ENCODE results near the gene RASGRP3. TPM values are rescaled to one million over a fixed set of nuclear protein-coding genes. Genes with fewer than 3 reads are reported as not detected.
A peak's percentile ranks its signal among the peaks of the same experiment; 100 is the strongest.

Gene RASGRP3
- polyA plus RNA-seq, 1 of the 3 experiments (the other 2 are of a cell fraction) = 72.5 TPM

- DNase-seq = no peak
- ChIA-PET CTCF (no interaction called here), POLR2A (no interaction called here)
- Histone ChIP-seq H3K27ac (ENCODE audit: low read depth in 2 of 2, low read length in 1 of 2) (peak overlapping the region in 1 of 2 experiments; percentile 19; a peak in 1 of 4 replicates), H3K79me2 (ENCODE audit: insufficient read depth) (peaks cover 16% of the 10 kb centered on the region; the same call in 1 of the 2 replicates), H3K4me2 (no peak overlapping the region), H3K9ac (no peak overlapping the region), H2AFZ (ENCODE audit: low read depth) (no peak overlapping the region), H3K4me1 (ENCODE audit: control insufficient read depth in 1 of 2, insufficient read depth in 2 of 2, low read depth in 1 of 2, low read length in 1 of 2) (no peaks in the 10 kb centered on the region; a peak in 1 of 4 replicates), H3K9me3 (no peaks in the 10 kb centered on the region), H3K36me3 (replicated peaks in 1 of 2; ENCODE audit: control insufficient read depth in 1 of 2, insufficient read depth in 2 of 2, low read length in 1 of 2) (peaks cover 80 to 90% of the 10 kb centered on the region in 2 experiments), H3K9me2 (no peaks in the 10 kb centered on the region), H3K27me3 (ENCODE audit: insufficient read depth) (no peaks in the 10 kb centered on the region), H4K20me1 (ENCODE audit: insufficient read depth) (no peaks in the 10 kb centered on the region), H3K4me3 (ENCODE audit: low read depth in 2 of 2, low read length in 1 of 2) (no peak overlapping the region), H3F3A (replicated peaks; ENCODE audit: insufficient read depth) (peaks cover 7% of the 10 kb centered on the region)
- no peak for TF ChIP-seq YY1 (IDR thresholded peaks at IDR 0.05; ENCODE audit: low read depth)
- TF ChIP-seq MEF2A (IDR thresholded peaks at IDR 0.05; ENCODE audit: borderline replicate concordance, low read depth) = no peak
- TF ChIP-seq USF2 (IDR thresholded peaks at IDR 0.05; ENCODE audit: borderline replicate concordance, low read depth, low read length) = no peak
- TF ChIP-seq TAF1 (IDR thresholded peaks at IDR 0.05; ENCODE audit: borderline replicate concordance, low read depth, low read length) = no peak
- TF ChIP-seq PBX3 (IDR thresholded peaks at IDR 0.05) = no peak
- TF ChIP-seq CHD2 (IDR thresholded peaks at IDR 0.05; ENCODE audit: low read length, partially characterized antibody) = no peak
- no peak for TF ChIP-seq EP300 (IDR thresholded peaks at IDR 0.05; ENCODE audit: borderline replicate concordance in 1 of 2, low read depth in 1 of 2, low read length in 1 of 2)
- TF ChIP-seq RAD21 (IDR thresholded peaks at IDR 0.05; ENCODE audit: low read length) = no peak
- no peak for TF ChIP-seq RXRA (IDR thresholded peaks at IDR 0.05; ENCODE audit: borderline replicate concordance, low read depth)
- no peak for TF ChIP-seq TCF12 (IDR thresholded peaks at IDR 0.05)
- TF ChIP-seq CTCF (IDR thresholded peaks at IDR 0.05) = no peak
- no peak for TF ChIP-seq RFX5 (IDR thresholded peaks at IDR 0.05; ENCODE audit: low read length)
- 43% methylated on average over 1 of the region's 1 CpG for WGBS (ENCODE audit: low lambda C conversion rate)
Measured at GRCh38 chr2:33589444-33589843, 113.0 kb downstream of the RASGRP3 start.

GRCh38 chr2:33595385-33595784 lies 118.9 kb downstream of the RASGRP3 start:
- H3K9ac ChIP-seq = no peak overlapping the region
- no peak for DNase-seq
- H3K4me1 ChIP-seq (ENCODE audit: control insufficient read depth in 1 of 2, insufficient read depth in 2 of 2, low read depth in 1 of 2, low read length in 1 of 2) = peaks cover 0 to 15% of the 10 kb centered on the region in 2 experiments; a peak in 2 of 4 replicates
- no peak overlapping the region for H2AFZ ChIP-seq (ENCODE audit: low read depth)
- peaks cover 42 to 46% of the 10 kb centered on the region in 2 experiments for H3K36me3 ChIP-seq (replicated peaks in 1 of 2; ENCODE audit: control insufficient read depth in 1 of 2, insufficient read depth in 2 of 2, low read length in 1 of 2)
- 88% methylated on average over 3 of the region's 3 CpGs for WGBS (ENCODE audit: low lambda C conversion rate)
- H3K4me3 ChIP-seq (ENCODE audit: low read depth in 2 of 2, low read length in 1 of 2) = no peak overlapping the region
- peaks cover 58% of the 10 kb centered on the region for H3K79me2 ChIP-seq (ENCODE audit: insufficient read depth)
- CTCF ChIA-PET = interaction anchor here (1.1 to 5.4 kb wide), 3 partner anchors 11 to 16 kb away, joined by 3 to 42 read pairs (median 3); no protein-coding TSS in a partner anchor
- H3K9me3 ChIP-seq = no peaks in the 10 kb centered on the region
- no peak overlapping the region for H3K4me2 ChIP-seq
- no peaks in the 10 kb centered on the region for H3K9me2 ChIP-seq
- peaks cover 7% of the 10 kb centered on the region for H3F3A ChIP-seq (replicated peaks; ENCODE audit: insufficient read depth)
- H4K20me1 ChIP-seq (ENCODE audit: insufficient read depth) = no peaks in the 10 kb centered on the region
- H3K27me3 ChIP-seq (ENCODE audit: insufficient read depth) = no peaks in the 10 kb centered on the region
- no peak for TF ChIP-seq REST (IDR thresholded peaks at IDR 0.05; ENCODE audit: low read depth, low read length)
- TF ChIP-seq GABPA (IDR thresholded peaks at IDR 0.05; ENCODE audit: low read depth) = no peak
- no peak for TF ChIP-seq RAD21 (IDR thresholded peaks at IDR 0.05; ENCODE audit: low read length)
- no peak for TF ChIP-seq RCOR1 (IDR thresholded peaks at IDR 0.05; ENCODE audit: low read length)
- TF ChIP-seq SMC3 (IDR thresholded peaks at IDR 0.05; ENCODE audit: low read depth, low read length) = no peak
- no peak for TF ChIP-seq ZBTB33 (IDR thresholded peaks at IDR 0.05; ENCODE audit: borderline replicate concordance, low read depth)
- no peak for TF ChIP-seq MXI1 (IDR thresholded peaks at IDR 0.05; ENCODE audit: low read depth, low read length)
- TF ChIP-seq CHD2 (IDR thresholded peaks at IDR 0.05; ENCODE audit: low read length, partially characterized antibody) = no peak
- no peak for TF ChIP-seq YY1 (IDR thresholded peaks at IDR 0.05; ENCODE audit: low read depth)
- no peak overlapping the region for H3K27ac ChIP-seq (ENCODE audit: low read depth in 2 of 2, low read length in 1 of 2)
- POLR2A ChIA-PET = no interaction called here

All from SK-N-SH (cell line).